DND-41 (cell line): Measurements from ENCODE around the gene RAD23B.

Experiments used
- CTCF ChIP-seq: IDR thresholded peaks from 2 replicates; pipeline ENCODE4 v1.5.1; 2012; ENCODE audit warnings: borderline replicate concordance, low read length, moderate library complexity, mild to moderate bottlenecking; ENCODE audit not compliant: poor library complexity, severe bottlenecking; ENCODE audit errors: extremely low read depth
- EZH2 ChIP-seq: IDR thresholded peaks from 3 replicates; pipeline ENCODE4 v1.6.1; 2012; ENCODE audit warnings: borderline replicate concordance, low read depth, mild to moderate bottlenecking, moderate library complexity, low read length, inconsistent platforms; ENCODE audit not compliant: severe bottlenecking

- TF ChIP-seq CTCF (no peak), EZH2 (no peak)
Observed at GRCh38 chr9:107270082-107270481, 13.0 kb upstream of the RAD23B start.
